GM12891 (cell line): ENCODE measurements around the gene VAMP8.

Experiments used
- PAX5 ChIP-seq: IDR thresholded peaks from 2 replicates; pipeline ENCODE4 v1.6.1; 2011; ENCODE audit warnings: low read length, moderate library complexity, mild to moderate bottlenecking; ENCODE audit not compliant: insufficient read depth, severe bottlenecking
- POLR2A ChIP-seq: IDR thresholded peaks from 2 replicates; pipeline ENCODE4 v1.6.1; 2011; ENCODE audit warnings: low read depth, low read length, control low read depth
- POLR2AphosphoS5 ChIP-seq: IDR thresholded peaks from 2 replicates; pipeline ENCODE4 v1.6.1; 2011; ENCODE audit warnings: low read depth, low read length, control low read depth
- POU2F2 ChIP-seq: IDR thresholded peaks from 2 replicates; pipeline ENCODE4 v1.6.1; 2011; ENCODE audit warnings: low read depth, mild to moderate bottlenecking, control low read depth, low read length, moderate library complexity
- SPI1 ChIP-seq: IDR thresholded peaks from 2 replicates; pipeline ENCODE4 v1.6.1; 2011; ENCODE audit warnings: low read depth, low read length, control low read depth
- TAF1 ChIP-seq: IDR thresholded peaks from 2 replicates; pipeline ENCODE4 v1.6.1; 2011; ENCODE audit warnings: low read depth, low read length, control low read depth

DNA sequence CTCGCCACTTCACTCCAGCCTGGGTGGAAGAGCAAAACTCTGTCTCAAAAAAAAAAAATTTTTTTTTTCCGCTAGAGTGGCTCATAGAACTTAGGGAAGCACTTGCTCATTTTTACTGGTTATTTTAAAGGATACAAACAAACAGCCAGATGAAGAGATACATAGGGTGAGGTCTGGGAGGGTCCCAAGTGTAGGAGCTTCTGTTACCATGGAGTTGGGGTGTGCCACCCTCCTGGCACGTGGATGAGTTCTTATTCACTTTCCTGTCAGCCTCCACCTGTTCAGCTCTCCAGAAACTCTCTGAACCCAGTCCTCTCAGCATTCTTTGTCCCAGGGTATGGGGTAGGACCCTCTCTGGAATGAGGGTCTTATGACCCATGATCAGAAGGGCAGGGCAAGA, 43.3 kb upstream of the VAMP8 start:
- TF ChIP-seq POLR2AphosphoS5, result no peak
- no peak for TF ChIP-seq POLR2A
- no peak for TF ChIP-seq SPI1
- TF ChIP-seq POU2F2, result no peak
- TF ChIP-seq TAF1, result no peak
- TF ChIP-seq PAX5, result no peak
